HCT116 (cell line): ENCODE measurements around the gene ZNF283.

ENCODE experiments used
- CBX3 ChIP-seq: IDR thresholded peaks from 2 replicates; pipeline ENCODE4 v1.6.1; 2012; ENCODE audit warnings: low read depth
- CEBPB ChIP-seq: IDR thresholded peaks from 2 replicates; pipeline ENCODE4 v1.6.1; 2012; ENCODE audit warnings: low read depth
- CTCF ChIP-seq, 3 experiments: fragments of 200-600 bp in 1 of 3; sonication (generic) in 1 of 3; IDR thresholded peaks in 2 of 3; conservative IDR thresholded peaks in 1 of 3; 2 replicates each; pipeline ENCODE4 v1.5.1; 2012 to 2017; ENCODE audit warnings: low read depth in 2 of 3, low read length in 2 of 3, antibody characterized with exemption in 1 of 3, borderline replicate concordance in 1 of 3, control low read depth in 1 of 3, mild to moderate bottlenecking in 1 of 3, mixed read lengths in 1 of 3, mixed run types in 1 of 3, moderate library complexity in 1 of 3; ENCODE audit not compliant: insufficient read depth in 1 of 3
- EZH2phosphoT487 ChIP-seq: fragments of 200-600 bp; IDR thresholded peaks from 2 replicates; pipeline ENCODE4 v1.6.1; 2018; ENCODE audit warnings: antibody characterized with exemption, borderline replicate concordance
- JUND ChIP-seq: IDR thresholded peaks from 2 replicates; pipeline ENCODE4 v1.6.1; 2012
- POLR2A ChIP-seq: IDR thresholded peaks from 2 replicates; pipeline ENCODE4 v1.7.0; 2011; ENCODE audit warnings: borderline replicate concordance; ENCODE audit not compliant: insufficient read depth, insufficient read length; ENCODE audit errors: extremely low read depth
- POLR2AphosphoS5 ChIP-seq: IDR thresholded peaks from 2 replicates; pipeline ENCODE4 v1.6.1; 2011; ENCODE audit warnings: mild to moderate bottlenecking, low read depth, low read length, moderate library complexity
- SIN3A ChIP-seq: IDR thresholded peaks from 2 replicates; pipeline ENCODE4 v1.6.1; 2012; ENCODE audit warnings: low read depth
- SP1 ChIP-seq: IDR thresholded peaks from 2 replicates; pipeline ENCODE4 v1.6.1; 2012; ENCODE audit warnings: low read depth
- SRF ChIP-seq: IDR thresholded peaks from 2 replicates; pipeline ENCODE4 v1.6.1; 2012; ENCODE audit warnings: low read depth
- TCF7L2 ChIP-seq: IDR thresholded peaks from 2 replicates; pipeline ENCODE4 v1.7.0; 2011; ENCODE audit warnings: borderline replicate concordance, inconsistent platforms; ENCODE audit not compliant: insufficient read depth, insufficient read length; ENCODE audit errors: extremely low read depth
- ZNF274 ChIP-seq: fragments of 200-500 bp; sonication (Bioruptor generic); IDR thresholded peaks from 2 replicates; pipeline ENCODE4 v1.6.1; 2014; ENCODE audit warnings: mild to moderate bottlenecking, low read depth, low read length, inconsistent platforms

- TF ChIP-seq POLR2AphosphoS5: peak; percentile 80
- TF ChIP-seq CTCF (IDR thresholded peaks at IDR 0.05 in 2 of 3, conservative IDR thresholded peaks at IDR 0.05 in 1 of 3; ENCODE audit: borderline replicate concordance in 1 of 3, insufficient read depth in 1 of 3, low read depth in 2 of 3, low read length in 2 of 3): no peak
- no peak for TF ChIP-seq TCF7L2
- TF ChIP-seq ZNF274: no peak
- peak; percentile 59 for TF ChIP-seq POLR2A
- no peak for TF ChIP-seq EZH2phosphoT487
- peak; percentile 83; the same call in 1 of the 2 replicates for TF ChIP-seq CBX3
- no peak for TF ChIP-seq SRF
- peak; percentile 74 for TF ChIP-seq JUND
- peak; percentile 67 for TF ChIP-seq SP1
- TF ChIP-seq SIN3A: peak; percentile 85; the same call in 1 of the 2 replicates
- TF ChIP-seq CEBPB: no peak
Observed at GRCh38 chr19:43798546-43799409, 28.3 kb upstream of the ZNF283 start.
